Keratinocyte (primary cell): ENCODE data around the gene FHAD1. TPM values are rescaled to one million over a fixed set of nuclear protein-coding genes. Genes with fewer than 3 reads are reported as not detected.

Source experiments
- DNase-seq: peaks from one replicate; pipeline ENCODE4 v3.0.0-alpha.2; 2011; ENCODE audit warnings: low read depth, missing footprints, low spot score
- FAIRE-seq: peaks from 2 replicates; lab custom pipeline; 2011; peaks lifted over from hg19 to GRCh38; lab: Jason Lieb, UNC
- H2AFZ ChIP-seq: 2 replicates; pipeline ENCODE4 v1.6.0; 2012; ENCODE audit warnings: low read length, control low read depth, inconsistent platforms; ENCODE audit not compliant: control insufficient read depth
- H3K27ac ChIP-seq: 2 replicates; pipeline ENCODE4 v1.5.1; 2011; ENCODE audit warnings: low read length; ENCODE audit not compliant: control insufficient read depth, insufficient read depth
- H3K27me3 ChIP-seq: 3 replicates; pipeline ENCODE4 v1.6.0; 2011; ENCODE audit warnings: low read length; ENCODE audit not compliant: control insufficient read depth, insufficient read depth; ENCODE audit errors: extremely low read depth
- H3K36me3 ChIP-seq, 2 experiments: 2 replicates in 1 of 2; 3 replicates in 1 of 2; pipeline ENCODE4 v1.5.1; 2011; ENCODE audit warnings: low read length in 2 of 2, mild to moderate bottlenecking in 1 of 2; ENCODE audit not compliant: control insufficient read depth in 2 of 2, insufficient read depth in 2 of 2; ENCODE audit errors: extremely low read depth in 1 of 2
- H3K4me1 ChIP-seq: 3 replicates; pipeline ENCODE4 v1.5.1; 2011; ENCODE audit warnings: low read length; ENCODE audit not compliant: control insufficient read depth, insufficient read depth; ENCODE audit errors: extremely low read depth
- H3K4me2 ChIP-seq: 3 replicates; pipeline ENCODE4 v1.6.0; 2011; ENCODE audit warnings: low read depth, low read length; ENCODE audit not compliant: control insufficient read depth, insufficient read depth; ENCODE audit errors: extremely low read depth
- H3K4me3 ChIP-seq, 3 experiments: fragments of 200-600 bp in 1 of 3; sonication (generic) in 1 of 3; 2 replicates in 2 of 3; 3 replicates in 1 of 3; pipeline ENCODE4 v1.5.1; 2011 to 2016; ENCODE audit warnings: low read length in 3 of 3, mild to moderate bottlenecking in 3 of 3, control low read depth in 2 of 3, inconsistent platforms in 1 of 3, low read depth in 1 of 3, mixed read lengths in 1 of 3, mixed run types in 1 of 3, moderate library complexity in 1 of 3; ENCODE audit not compliant: control insufficient read depth in 2 of 3, insufficient read depth in 2 of 3; ENCODE audit errors: extremely low read depth in 1 of 3
- H3K79me2 ChIP-seq: 2 replicates; pipeline ENCODE4 v1.6.0; 2012; ENCODE audit warnings: low read length; ENCODE audit not compliant: control insufficient read depth, insufficient read depth
- H3K9ac ChIP-seq: 3 replicates; pipeline ENCODE4 v1.6.0; 2011; ENCODE audit warnings: low read length; ENCODE audit not compliant: control insufficient read depth, insufficient read depth; ENCODE audit errors: extremely low read depth
- H3K9me1 ChIP-seq: 3 replicates; pipeline ENCODE4 v1.6.0; 2011; ENCODE audit warnings: low read length; ENCODE audit not compliant: control insufficient read depth, insufficient read depth; ENCODE audit errors: extremely low read depth
- H3K9me3 ChIP-seq: 2 replicates; pipeline ENCODE4 v1.5.1; 2012; ENCODE audit warnings: low read depth, low read length; ENCODE audit not compliant: control insufficient read depth
- H4K20me1 ChIP-seq: 3 replicates; pipeline ENCODE4 v1.6.0; 2011; ENCODE audit warnings: low read length; ENCODE audit not compliant: control insufficient read depth, insufficient read depth; ENCODE audit errors: extremely low read depth
- CTCF ChIP-seq, 3 experiments: IDR thresholded peaks in 1 of 3; conservative IDR thresholded peaks in 1 of 3; optimal IDR thresholded peaks in 1 of 3; 2 replicates in 2 of 3; 3 replicates in 1 of 3; pipeline versions ENCODE3 to v1.5.1; 2011; ENCODE audit warnings: low read length in 3 of 3, mild to moderate bottlenecking in 3 of 3, moderate library complexity in 2 of 3, control low read depth in 1 of 3, inconsistent platforms in 1 of 3; ENCODE audit not compliant: insufficient read depth in 2 of 3; ENCODE audit errors: extremely low read depth in 1 of 3
- EZH2 ChIP-seq: IDR thresholded peaks from one replicate; pipeline ENCODE4 v1.6.1; 2012; ENCODE audit warnings: inconsistent platforms, mild to moderate bottlenecking, low read length, moderate library complexity
- dilution Hi-C: fragments of 300-500 bp; cut with MboI; formaldehyde crosslinking; loops from one replicate; pipeline ENCODE4 v1.7.0; 2020; ENCODE audit warnings: low sequenced_read_pairs; ENCODE audit not compliant: extremely low pct_ligation_motif_present
- polyA plus RNA-seq, 5 experiments: library from polyadenylated mRNA; depleted of rRNA in 3 of 5; stranded (reverse) in 3 of 5; stranded (forward) in 1 of 5; unstranded in 1 of 5; fragments of >200 nt; gene quantifications; 1 replicate in 1 of 5; 2 replicates in 3 of 5; 3 replicates in 1 of 5; pipeline versions ENCODE4 v1.2.1 to v1.2.3, GENCODE V29; 2011 to 2012; ENCODE audit warnings: missing spikeins in 2 of 5, low read depth in 1 of 5, low replicate concordance in 1 of 5

FHAD1 gene
- polyA plus RNA-seq, 1 donor (not counting 4 experiments of a cell fraction or from before 2014, with no cell fraction given): 0.09 TPM

- FAIRE-seq: peak; percentile 64
- H3K9me3 ChIP-seq: no peaks in the 10 kb centered on the region
Measured at GRCh38 chr1:15279576-15280230, 32.7 kb downstream of the FHAD1 start.

DNA sequence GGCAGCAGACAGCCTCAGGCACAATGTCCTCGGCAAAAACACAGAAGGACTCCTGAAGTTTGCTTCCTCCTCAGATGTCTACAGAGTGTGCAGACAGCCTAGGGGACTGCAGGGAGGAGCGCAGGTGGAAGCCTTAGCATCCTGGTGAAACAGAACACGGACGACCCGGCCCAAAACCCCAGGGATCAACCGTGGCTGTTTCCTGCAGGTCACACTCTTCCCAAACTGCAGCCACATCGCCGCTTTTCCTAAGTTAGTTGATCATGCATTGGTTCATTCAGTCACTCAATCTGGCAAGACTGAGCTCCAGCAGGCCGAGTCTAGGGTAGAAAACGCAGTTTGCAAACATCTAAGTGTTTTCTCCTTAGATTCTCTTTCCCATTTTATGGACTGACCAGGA, 33.4 kb downstream of the FHAD1 start:
- no peak for TF ChIP-seq EZH2
- no peak for TF ChIP-seq CTCF (optimal IDR thresholded peaks at IDR 0.05 in 1 of 3, IDR thresholded peaks at IDR 0.05 in 1 of 3, conservative IDR thresholded peaks at IDR 0.05 in 1 of 3; ENCODE audit: extremely low read depth in 1 of 3, insufficient read depth in 2 of 3, low read length in 3 of 3)
- Histone ChIP-seq H3K9me1 (no peaks in the 10 kb centered on the region), H3K36me3 (no peaks in the 10 kb centered on the region), H3K4me3 (no peak overlapping the region), H3K4me2 (no peak overlapping the region), H3K9ac (no peak overlapping the region), H3K27me3 (no peaks in the 10 kb centered on the region), H4K20me1 (no peaks in the 10 kb centered on the region), H3K27ac (no peak overlapping the region), H2AFZ (no peak overlapping the region), H3K79me2 (no peaks in the 10 kb centered on the region), H3K9me3 (no peaks in the 10 kb centered on the region), H3K4me1 (peaks cover 32% of the 10 kb centered on the region)
- dilution Hi-C loops: no loop called here
- FAIRE-seq: no peak
- no peak for DNase-seq

More at GRCh38 chr1:15279576-15280230, 32.7 kb downstream of the FHAD1 start:
- no peak overlapping the region for H3K4me2 ChIP-seq
- no peaks in the 10 kb centered on the region for H3K27me3 ChIP-seq
- TF ChIP-seq CTCF (optimal IDR thresholded peaks at IDR 0.05 in 1 of 3, IDR thresholded peaks at IDR 0.05 in 1 of 3, conservative IDR thresholded peaks at IDR 0.05 in 1 of 3; ENCODE audit: extremely low read depth in 1 of 3, insufficient read depth in 2 of 3, low read length in 3 of 3): no peak
- TF ChIP-seq EZH2: no peak
- dilution Hi-C loops: no loop called here
- H3K9ac ChIP-seq: no peak overlapping the region
- no peaks in the 10 kb centered on the region for H4K20me1 ChIP-seq
- no peak overlapping the region for H3K27ac ChIP-seq
- DNase-seq: no peak
- H3K4me3 ChIP-seq: no peak overlapping the region
- H2AFZ ChIP-seq: peak overlapping the region; percentile 0
- no peaks in the 10 kb centered on the region for H3K9me1 ChIP-seq
- H3K79me2 ChIP-seq: no peaks in the 10 kb centered on the region
- H3K4me1 ChIP-seq: peaks cover 28% of the 10 kb centered on the region
- no peaks in the 10 kb centered on the region for H3K36me3 ChIP-seq
